ENCODE results near the gene C1QTNF8.

The C1QTNF8 gene, protein sequence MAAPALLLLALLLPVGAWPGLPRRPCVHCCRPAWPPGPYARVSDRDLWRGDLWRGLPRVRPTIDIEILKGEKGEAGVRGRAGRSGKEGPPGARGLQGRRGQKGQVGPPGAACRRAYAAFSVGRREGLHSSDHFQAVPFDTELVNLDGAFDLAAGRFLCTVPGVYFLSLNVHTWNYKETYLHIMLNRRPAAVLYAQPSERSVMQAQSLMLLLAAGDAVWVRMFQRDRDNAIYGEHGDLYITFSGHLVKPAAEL

DNA sequence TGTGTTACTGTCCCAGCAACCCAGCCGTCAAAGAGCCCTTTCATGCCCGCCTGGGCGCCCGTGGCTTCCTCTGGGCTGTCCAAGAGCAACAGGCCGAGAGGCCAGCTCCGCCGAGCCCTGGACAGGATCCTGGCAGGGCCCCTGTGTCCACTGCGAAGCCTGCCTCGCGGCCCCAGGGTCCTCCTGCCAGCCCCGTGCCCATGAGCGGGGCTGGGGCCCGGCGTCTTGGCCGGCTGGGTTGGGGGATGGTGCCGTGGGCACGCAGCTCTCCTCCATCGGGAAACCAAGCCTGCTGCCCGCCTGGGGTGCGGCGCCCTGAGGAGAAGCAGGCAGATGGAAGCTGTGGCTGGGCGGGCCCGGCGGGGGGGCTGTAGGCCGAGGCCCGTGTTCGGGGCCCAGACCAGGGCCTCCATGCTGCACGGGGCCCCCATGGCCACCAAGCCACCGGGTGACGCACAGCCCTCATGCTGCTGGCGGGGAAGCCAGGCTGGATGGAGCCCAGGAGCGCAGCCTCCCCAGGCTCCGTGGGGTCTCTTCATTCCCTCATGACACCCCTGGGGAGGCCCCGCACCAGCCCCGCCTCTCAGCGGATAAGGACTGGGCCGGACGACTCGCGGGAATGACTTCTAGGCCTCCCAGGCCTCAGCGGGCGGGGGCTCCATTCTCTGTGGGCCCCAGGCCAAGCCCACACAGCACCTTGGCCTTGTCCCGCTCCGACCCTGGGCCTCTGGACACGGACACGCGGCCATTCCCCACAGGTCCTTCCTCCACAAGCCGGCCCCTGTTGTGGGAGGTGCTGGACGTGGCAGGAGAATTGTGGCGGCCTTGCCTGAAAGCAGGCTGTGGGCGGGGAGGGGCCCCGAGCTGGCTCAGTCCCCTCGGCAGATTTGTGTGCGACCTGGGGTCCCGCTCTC, at the start of gene C1QTNF8:
Gene C1QTNF8 (minus strand): TSS at position 76 of the 914 bp plus-strand sequence. CDS start 1,322 bp downstream, outside the sequence.
- DNase-seq (ENCODE audit: low spot score), result no peak

DNA sequence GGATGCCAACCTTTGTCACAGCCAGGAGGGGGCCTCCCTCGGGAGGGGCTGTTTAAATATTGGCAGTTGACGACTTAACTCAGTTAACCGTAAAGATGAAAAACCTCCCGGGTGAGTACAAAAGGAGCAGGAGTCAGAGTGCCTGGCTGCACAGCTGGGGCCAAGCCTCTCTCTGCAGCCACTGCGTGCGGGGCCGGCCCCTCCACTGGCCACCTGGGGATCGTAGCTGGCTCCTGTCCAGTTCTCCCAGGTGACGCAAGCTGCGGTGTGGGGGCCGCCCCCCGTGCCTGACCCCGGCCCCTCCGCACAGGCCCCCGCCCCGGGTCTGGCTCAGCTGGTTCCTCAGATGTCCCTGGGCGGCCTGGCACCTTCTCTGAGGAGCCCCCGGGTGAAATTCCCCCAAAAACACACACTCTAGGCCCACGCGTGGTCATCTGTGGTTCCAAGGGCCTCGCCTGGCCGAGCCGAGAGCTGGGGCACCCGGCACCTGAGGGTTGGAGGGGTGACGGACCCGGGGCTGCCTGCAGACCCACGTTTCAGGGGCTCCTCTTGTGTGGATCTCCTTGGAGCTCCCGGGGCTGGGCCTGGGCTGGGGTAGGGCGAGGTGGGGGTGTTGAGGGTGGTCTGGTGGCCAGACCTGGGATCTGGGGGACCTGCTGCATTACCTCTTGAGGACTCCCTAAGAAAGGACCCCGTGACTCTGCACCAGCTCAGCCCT, 49.5 kb upstream of the C1QTNF8 start:
- no peak for DNase-seq (ENCODE audit: low spot score)

DNA sequence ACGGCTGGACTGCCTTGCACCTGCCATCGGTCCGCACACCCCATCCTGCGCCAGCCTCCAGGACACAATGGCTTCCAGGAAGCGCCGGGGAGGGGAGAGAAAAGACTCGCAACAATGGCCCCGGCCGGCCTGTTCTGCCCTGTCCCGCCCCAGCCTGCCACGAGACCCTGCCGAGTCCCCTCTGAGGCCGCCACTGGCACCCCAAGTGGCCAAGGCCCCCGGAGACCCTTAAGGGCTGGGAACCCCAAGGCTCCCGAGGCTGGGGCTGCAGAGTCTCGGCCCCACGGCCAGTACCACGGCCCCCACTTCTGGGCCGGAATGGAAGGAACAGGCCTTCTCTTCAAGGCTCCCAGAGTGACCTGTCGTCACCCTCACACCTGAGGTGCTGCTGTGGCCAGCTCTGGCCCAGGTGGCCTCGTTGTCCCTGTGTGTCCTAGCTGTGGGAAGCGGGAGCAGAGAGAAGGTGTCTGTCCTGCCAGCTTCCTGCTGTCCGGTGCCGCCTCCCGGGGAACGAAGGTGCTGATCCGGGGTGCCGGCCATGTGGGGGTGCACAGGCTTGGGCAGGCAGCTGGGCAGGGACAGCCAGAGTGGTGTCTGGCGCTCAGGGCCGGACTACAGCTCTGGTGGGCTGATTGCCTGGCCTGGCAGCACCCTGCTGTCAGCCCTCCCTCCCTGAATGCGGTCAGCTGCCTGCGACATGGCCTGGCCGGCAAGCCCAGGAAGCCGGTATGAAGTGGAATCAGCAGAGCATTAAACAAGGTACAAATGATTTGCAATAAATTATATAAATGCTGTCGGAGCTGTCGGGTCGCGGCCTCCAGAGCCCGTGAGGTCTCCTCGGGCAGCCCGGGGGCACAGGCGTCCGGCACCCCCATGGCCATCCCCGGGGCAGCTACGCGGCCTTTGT, 48.7 kb upstream of the C1QTNF8 start:
- DNase-seq (ENCODE audit: low spot score), result no peak

DNA sequence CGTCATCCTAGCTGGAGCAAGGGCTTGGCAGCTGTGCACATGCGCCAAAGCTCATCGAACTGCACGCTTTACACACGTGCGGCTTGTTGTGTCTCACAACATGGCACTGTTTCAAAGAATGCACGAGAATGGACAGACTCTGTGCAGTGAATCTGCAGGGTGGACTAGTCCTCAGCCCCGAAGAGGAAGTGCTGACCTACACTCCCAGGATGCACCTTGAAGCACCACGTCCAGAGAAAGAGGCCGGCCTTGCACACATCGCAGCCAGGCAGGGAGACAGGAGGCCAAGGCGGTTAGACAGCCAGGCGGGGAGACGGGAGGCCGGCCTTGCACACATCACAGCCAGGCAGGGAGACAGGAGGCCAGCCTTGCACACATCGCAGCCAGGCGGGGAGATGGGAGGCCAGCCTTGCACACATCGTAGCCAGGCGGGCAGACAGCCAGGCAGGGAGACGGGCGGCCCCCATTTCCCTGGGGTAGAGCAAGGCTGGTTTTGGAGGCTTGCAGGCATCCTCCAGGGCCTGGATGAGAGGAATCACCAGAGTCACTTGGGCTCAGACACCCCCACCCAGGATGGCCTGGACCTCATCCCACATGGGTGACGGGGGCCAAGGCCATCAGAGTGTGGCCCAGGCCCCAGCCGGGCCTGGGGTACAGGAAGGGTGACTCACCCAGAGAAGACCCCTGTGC, 47.9 kb upstream of the C1QTNF8 start:
- DNase-seq (ENCODE audit: low spot score), result no peak

DNA sequence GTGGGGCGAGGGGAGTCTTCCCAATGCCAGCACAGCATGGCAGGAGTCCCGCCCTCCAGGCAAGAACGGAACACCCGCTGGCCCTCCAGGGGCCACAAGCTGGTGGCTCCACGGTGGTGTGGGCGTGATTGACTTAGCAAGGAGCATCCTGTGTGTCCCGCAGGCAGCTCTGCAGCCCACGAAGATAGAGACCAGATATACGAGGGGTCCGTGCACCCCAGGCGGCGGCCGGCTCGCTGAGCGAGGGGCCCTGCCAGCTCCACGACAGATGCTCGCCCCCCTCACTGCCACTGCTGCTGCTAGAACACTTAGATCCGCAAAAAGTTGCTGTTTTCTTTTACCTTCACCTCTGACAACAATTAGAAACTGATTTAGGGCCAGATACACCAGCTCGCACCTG, 46.9 kb upstream of the C1QTNF8 start:
- DNase-seq (ENCODE audit: low spot score), result no peak

DNA sequence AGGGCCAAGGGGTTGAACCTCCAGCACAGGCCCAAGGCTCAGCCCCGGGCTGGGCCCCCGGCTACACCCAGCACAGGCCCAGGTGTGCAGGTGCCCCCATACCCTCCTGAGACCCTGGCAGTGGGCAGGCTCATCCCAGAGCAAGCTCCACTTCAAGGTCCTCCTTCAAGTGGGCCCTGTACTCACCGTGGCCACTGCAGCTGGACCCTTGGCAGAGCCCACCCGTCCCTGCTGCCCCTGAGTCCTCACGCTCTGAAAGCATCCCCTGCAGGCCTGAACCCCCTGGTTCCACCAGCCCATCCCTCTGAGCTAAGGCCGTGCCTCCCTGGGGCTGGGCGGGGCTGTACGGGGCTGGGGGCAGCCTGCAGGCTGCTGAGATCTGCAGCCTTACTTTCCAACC, 45.7 kb upstream of the C1QTNF8 start:
- DNase-seq (ENCODE audit: low spot score), result no peak

DNA sequence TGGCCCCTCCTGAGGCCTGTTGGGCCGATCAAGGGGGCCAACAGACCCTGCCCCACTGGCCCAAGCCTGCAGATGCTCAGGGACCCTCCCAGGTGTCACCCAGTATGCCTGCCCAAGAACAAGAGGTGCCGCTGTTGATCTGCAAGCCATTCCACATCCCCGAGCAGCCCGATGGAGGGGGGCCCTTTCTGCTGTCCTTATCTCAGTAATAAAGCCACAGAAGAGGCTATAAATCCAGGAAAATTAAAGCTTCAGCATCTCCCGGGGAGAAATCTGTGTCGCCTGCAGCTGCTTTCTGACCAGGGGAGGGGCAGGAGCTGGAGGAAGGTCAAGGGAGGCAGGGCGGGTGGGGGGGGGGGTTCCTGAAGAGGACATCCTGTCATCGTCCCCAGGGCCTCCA, 45.1 kb upstream of the C1QTNF8 start:
- no peak for DNase-seq (ENCODE audit: low spot score)

DNA sequence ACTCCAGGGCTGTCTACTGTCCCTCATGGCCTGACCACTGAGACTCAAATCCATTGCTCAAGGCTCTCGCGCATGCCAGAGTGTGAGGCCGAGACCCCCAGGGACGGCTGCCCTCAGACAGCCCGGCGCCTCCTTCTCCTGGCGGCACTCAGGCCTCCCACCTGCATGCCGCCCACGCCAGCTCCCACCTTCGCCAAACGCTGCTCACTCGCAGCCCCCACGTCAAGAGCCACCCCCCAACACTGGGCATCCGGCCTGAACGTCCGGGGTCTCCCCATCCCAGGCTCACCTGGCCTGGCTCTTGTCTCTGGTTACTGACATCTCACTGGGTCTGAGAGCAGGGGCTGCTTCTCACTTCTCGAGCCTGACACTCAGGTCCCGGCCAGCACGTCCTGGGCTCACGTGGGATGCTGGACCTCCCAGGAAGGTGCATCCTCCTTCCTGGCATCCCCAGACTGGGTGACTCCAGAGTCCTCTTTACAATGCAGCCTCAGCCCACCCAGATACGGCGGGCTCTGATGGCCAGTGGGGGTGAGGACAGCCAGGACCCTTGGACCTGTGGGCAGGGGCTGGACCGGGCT, 44.6 kb upstream of the C1QTNF8 start:
- DNase-seq (ENCODE audit: low spot score), result no peak

DNA sequence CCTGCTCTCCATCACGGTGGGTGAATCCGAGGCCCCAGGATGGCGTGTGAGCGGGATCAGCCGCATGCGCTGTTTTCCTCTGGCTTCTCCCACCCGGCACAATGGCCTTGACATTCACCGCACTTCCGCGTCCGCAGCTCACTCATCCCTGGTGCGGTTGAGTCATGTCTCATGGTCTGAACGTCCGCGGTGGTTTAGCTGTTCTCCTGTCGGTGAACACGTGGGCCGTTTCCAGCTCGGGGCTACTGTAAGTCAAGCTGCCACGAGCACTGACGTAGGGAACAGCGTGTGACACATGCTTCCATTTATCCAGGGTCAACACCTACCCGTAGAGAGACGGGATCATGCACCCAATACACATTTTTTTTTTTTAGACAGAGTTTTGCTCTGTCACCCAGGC, 41.6 kb upstream of the C1QTNF8 start:
- no peak for DNase-seq (ENCODE audit: low spot score)

DNA sequence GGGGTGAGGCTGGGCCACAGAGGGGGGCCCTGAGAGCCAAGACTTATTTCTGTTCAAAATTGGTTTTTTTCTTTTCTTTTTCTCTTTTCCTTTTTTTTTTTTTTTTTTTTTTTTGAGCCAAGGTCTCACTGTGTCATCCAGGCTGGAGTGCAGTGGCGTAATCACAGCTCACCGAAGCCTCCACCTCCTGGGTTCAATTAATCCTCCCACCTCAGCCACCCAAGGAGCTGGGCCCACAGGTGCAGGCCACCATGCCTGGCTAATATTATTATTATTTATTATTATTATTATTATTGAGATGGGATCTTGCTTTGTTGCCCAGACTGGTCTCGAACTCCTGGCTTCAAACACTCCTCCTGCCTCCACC, 39.4 kb upstream of the C1QTNF8 start:
- no peak for DNase-seq (ENCODE audit: low spot score)

DNA sequence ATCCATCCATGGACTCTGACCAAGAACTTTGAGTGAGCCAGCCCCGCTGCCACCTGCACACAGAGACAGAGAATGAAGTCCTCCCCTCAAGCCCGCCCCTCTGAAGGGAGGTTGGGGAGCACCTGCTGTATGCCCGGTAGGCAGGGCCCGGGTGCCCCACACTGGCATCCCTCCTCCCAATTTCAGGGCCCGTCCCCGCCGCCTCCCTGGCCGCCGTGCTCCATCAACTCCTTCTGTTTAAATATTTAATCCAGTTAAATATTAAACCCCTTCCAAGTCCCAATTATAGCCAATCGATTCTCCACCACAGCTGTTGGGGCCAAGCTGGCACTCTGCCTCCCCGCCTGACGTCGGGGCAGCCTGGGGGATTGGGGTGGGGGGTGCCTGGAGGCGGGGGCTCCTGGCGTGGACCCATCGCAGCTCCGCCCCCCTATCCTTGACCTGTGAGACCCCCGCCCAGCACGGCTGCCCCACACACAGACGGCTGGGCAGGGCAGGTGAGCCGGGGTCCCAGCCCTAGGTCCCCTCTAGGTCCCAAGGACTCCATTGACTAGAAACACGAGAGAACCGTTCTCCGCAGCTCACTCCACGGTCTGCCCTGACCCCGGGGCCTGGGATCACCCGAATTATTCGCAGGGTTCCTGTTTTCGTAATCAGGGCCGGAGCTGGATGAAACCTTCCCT, 38.9 kb upstream of the C1QTNF8 start:
- no peak for DNase-seq (ENCODE audit: low spot score)

DNA sequence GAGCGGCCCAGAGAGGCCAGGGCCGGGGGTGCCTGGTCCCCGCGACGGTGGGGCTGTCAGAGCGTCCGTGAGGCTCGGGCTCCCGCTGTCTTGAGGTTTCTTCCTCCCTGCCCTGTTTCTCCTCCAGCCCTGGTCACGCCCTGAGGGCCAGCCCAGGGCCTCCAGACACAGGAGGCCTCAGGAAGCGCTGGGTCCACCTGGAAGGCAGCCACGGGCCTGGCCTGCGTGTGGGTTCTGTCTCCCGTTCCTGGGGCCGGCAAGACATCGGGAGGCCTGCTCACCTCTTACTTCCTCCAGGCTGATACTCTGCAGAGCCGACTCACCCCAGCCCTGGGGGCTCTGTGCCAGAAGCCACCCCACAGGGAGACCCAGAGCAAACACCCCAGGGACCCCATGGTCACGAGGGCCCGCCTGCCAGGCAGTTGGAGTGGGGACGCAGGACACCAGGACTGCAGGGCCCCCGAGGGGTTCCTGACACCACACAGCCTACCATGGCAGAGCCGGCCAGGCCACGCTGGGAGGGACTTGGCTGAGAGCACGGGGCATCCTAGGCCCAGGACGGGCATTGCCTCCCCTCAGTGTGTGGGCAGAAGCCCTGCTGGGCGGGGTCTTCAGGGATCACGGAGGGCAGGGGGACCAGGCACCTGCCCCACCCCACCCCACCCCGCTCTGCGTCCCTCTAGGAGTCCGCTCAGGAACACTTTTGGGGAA, 37.9 kb upstream of the C1QTNF8 start:
- no peak for DNase-seq (ENCODE audit: low spot score)

DNA sequence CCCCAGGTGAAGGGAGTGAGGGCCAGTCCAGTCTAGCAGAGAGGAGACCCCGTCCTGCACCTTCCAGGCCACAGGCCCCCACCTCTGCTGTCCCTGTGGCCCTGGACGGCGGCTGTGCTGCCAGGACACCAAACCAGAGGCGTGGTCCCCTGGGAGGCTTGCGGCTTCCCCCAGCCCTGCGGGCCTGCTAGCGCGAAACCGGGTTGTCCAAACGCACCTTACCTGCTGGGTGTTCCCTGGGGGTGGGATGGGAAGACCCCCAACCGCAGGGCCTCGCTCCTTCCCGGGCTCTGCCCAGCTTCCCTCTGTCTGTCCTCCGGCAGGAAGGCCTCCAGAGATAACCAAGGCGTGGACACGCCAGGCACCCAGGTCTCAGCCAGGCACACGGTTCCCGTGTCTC, 37.2 kb upstream of the C1QTNF8 start:
- no peak for DNase-seq (ENCODE audit: low spot score)

DNA sequence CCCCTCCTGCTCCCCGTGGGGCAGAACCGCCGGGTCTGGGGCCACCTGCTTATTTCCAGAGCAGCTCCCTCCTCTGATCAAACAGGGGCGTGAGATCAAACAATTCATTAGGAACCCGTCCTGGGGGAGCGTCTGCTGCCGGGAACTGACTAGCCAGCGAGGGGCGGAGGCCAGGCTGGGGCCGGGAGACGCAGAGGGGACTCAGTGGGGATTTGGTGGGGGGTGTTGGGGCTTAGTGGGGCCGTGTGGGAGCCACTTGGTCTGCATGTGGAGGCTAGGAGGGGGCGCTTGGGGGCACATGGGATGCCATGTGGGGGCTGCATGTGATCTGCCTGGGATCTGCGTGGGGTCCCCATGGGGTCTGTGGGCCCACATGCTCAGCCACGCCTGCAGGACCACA, 36.4 kb upstream of the C1QTNF8 start:
- no peak for DNase-seq (ENCODE audit: low spot score)

DNA sequence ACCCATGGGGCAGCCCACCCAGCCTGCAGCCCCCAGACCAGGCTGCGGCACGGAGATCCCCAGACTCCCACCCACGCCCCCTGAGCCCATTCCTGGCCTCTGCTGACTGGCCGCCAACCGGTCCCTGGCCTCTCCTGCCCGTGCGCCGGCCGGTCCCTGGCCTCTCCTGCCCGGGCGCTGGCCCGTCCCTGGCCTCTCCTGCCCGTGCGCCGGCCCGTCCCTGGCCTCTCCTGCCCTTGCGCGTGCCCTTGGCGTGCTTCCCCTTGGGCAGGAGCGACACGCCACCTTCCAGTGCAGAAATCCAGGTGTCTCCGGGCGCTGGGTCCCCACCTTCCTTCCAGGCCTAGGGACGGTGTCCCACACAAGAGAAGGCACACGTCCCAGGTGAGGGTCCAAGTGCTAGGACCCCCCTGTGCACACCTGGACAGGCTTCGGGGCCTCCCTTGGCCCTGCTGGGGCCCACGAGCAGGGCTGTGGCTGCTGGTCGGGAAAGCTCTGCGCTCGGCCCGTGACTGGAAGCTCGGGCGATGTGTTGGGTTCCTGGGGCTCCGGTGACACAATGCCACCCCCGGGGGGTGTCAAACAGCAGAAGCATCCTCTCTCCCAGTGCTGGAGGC, 35.4 kb upstream of the C1QTNF8 start:
- DNase-seq (ENCODE audit: low spot score), result no peak

DNA sequence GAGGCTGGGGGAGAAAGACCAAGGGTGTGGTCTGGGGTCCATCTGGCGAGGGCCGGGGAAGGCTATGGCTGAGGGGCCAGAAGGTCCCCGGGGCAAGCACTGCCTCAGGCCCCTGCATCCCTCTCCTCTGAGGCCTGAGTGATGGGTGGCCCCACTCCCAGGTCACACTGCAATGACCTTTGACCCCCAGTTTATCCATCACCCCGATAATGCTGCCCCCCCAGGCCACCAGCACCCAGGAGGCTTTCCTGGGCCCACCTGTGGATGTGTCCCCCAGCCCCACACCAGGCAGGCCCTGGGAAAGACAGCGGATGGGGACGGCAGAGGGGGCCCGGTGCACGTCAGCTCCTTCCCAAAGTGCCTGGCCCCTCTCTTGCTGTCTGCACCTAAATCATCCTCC, 34.3 kb upstream of the C1QTNF8 start:
- DNase-seq (ENCODE audit: low spot score), result no peak

DNA sequence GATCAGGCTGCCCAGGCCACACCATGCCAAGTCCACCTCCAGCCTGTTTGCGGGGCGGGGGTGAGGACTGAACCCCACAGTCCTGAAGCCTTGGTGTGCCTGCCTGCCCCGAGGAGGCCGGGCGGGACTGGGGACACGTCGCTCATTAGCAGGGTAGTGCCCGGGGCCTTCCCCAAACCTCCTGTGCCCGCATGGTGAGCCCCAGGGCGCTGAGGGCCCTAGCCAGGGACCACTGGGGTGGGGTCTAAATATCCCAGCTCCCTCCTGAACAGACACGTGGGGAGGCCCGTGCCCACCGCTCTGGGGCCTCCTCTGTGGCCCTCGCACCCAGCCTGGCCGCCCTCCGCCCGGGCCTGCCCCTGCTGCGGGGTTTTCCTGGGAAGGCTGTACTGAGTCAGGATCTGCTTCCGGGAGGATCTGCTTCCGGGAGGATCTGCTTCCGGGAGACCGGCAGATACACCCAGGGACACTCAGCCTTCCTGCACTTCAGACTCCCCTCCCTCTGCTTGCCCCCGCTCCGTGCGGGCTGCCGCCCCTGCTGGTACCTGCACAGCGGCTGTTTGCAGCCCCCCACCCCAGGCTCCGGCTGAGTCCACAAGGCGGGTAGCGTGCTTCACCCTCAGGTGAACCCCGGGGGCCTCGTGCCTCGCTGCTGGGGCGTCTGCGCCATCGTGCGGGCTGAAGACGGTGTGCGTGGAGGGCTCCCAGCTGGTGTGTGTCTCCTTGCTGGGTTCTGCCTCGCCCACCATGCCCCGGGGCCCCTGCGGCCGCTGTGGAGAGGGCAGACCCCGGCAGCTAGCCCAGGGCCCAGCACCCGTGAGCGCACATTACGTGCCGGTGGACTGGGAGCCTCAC, 33.3 kb upstream of the C1QTNF8 start:
- no peak for DNase-seq (ENCODE audit: low spot score)
